G401 (cell line): ENCODE results near the gene DPM2. TPM values are rescaled to one million over a fixed set of nuclear protein-coding genes. Genes with fewer than 3 reads are reported as not detected.
A peak's percentile ranks its signal among the peaks of the same experiment; 100 is the strongest.

Experiments used
- DNase-seq: peaks from one replicate; pipeline ENCODE4 v3.0.0-alpha.2; 2015; ENCODE audit warnings: low spot score
- in situ Hi-C: cut with HindIII; loops from 2 replicates; pipeline ENCODE4 v1.10.0; 2016; ENCODE audit warnings: low sequenced_read_pairs, mixed read lengths
- total RNA-seq: library from RNA; depleted of rRNA; stranded (reverse); fragments of >200 nt; shearing (Covaris generic); gene quantifications from 2 replicates; pipeline ENCODE4 v1.2.3, GENCODE V29; 2014

Gene DPM2
- total RNA-seq, 1 experiment from 2014 or later = 39.0 TPM

DNA sequence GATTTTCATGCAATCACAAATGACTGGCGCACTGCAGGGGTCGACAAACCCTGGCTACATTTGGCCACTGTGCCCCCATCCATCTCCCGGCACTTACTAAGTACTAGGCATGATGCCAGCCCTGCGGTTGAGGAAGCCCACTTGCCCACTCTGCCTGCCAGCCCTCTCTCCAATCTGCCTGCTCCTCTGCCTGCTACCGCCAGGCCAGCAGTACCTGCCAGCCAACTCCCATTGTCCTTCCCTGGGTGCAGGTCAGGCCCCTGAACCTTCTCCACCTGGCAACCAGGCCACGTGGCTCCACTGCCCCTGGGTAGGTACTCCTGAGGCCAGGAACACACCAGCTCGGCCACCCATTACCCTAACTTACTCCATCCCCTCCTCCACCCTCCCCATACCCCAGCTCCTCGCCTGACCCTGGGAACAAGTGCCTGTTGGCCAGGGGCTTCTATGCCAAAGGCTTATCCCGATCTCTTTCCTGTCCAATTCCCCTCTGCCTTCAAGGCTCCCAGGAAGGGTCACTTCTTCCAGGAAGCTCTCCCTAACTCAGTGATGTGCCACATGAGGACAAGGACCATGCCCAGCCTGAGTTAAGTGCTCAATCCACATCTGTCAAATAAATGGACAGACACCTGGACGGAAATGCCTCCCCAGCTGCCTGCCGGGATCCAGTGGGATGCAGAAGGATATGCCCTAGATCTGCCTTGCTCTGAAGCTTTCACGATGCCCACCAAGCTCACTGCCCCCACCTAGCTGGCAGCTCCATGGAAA, 36.5 kb upstream of the DPM2 start:
- in situ Hi-C loops = no loop called here
- no peak for DNase-seq

DNA sequence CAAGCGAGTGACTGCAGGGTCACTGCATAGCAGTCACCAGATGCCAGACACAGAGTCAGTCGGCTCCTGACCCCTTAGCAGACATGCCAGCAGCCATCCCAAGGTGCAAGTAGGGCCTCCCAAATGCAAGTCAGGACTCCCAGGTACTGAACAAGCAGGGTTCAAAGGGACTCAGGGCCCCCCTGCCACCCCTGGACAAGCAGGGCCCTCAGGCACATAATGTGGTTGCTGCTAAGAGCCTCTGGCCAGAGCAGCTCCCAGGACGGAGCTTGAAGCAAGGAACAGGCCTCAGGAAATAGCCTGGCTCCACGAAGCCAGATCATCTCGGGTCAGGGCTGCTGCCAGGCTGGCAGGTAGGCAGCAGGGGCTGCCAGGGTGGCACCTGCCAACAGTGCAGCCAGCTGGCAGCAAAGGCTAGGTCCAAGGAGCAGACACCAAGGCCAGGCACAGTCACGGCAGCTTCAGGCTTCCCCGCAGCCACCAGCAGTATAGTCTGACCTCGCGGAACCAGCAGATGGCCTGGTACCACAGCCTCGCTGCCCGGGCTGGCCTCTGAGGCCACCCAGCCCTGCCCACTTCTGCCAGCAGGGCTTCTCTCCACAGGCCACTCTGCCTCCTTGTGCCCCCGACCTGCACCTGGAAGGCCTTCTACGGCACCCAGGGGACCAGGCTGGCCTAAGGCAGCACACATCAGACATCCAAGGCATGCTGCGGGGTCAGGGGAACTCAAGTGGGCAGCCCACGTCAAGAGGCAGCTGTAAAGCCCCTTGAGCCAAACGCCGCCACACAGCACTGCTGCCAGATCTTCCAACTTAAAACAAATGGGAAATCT, 35.7 kb upstream of the DPM2 start:
- in situ Hi-C loops = no loop called here
- peak; percentile 98 for DNase-seq

- in situ Hi-C loops = no loop called here
- no peak for DNase-seq
Observed at GRCh38 chr9:127972236-127972871, 34.7 kb upstream of the DPM2 start.

- DNase-seq = no peak
- in situ Hi-C loops = no loop called here
Observed at GRCh38 chr9:127971357-127972235, 33.9 kb upstream of the DPM2 start.

DNA sequence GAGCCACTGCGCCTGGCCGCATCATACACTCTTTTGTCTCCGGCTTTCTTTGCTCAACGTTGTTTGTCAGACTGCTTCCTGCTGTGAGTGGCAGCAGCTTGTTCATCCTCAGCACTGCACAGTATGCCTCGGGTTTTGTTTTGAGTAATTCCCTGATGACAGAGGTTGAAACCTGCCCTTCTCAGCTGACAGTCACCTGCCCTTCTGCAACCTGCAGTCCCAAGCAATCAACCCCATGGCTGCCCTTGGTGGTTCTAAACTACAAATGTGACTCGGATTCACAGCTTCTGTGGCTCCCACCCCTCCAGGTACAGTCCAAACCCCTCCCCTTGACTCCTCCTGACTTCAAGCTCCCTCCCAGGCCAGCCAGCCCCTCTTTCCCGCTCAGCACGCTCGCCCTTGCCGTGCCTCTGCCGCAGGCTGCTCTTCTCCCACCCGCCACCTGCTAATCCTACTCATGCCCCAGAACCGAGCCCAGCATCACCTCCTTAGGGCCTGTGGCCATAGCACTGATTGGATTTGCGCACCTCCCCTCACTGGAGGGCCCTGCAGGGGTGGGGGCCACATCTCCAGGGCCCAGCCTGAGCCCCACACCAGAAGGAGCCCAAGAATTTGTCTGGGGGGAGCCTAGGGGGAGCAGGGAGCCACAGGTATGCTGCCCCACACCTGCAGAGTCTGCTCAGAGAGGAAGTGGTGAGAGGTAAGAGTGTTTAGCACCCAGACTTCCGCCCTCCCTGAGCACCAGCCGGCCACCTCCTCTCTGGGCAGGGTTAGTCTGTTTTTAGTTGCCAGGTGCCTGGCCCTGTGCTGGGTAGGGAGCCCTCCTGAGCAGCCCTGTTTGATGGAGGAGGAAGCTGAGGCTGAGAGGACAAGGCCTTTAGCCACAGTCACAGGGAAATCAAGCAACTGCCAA, 33.0 kb upstream of the DPM2 start:
- in situ Hi-C loops = no loop called here

DNA sequence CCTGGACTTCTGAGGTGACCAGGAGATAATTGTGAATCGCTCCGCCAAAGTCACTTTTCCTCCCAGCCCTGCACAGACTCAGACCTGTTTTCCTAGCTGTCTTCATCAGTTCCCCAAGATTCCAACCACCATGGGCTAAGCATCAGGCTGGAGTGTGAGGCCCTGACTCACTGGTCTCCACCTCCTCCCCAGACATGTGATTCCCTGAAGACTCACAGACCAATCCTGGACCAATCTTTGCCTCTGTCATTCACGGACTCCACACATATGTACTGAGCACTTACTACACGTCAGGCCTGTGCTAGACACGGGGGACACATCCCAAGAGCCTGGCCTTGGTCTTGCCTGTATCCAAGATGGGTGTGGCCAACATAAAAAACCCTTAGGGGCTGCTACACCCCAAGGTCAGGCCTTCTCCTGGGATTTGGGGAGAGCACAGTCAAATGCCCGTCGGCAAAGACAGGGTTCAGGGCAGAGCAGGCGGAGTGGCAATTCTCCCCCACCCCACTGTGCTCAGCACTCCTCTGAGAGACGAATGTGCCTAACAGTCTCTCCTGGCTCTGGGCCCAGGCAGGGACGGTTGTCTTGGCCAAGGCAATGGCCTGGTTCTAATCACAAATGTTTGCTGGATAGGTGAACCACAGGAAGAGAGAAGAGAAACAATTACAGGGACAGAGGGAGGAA, 31.2 kb upstream of the DPM2 start:
- in situ Hi-C loops = no loop called here
- peak; percentile 95 for DNase-seq

More for the DNA sequence above, 33.0 kb upstream of the DPM2 start:
- no peak for DNase-seq

DNA sequence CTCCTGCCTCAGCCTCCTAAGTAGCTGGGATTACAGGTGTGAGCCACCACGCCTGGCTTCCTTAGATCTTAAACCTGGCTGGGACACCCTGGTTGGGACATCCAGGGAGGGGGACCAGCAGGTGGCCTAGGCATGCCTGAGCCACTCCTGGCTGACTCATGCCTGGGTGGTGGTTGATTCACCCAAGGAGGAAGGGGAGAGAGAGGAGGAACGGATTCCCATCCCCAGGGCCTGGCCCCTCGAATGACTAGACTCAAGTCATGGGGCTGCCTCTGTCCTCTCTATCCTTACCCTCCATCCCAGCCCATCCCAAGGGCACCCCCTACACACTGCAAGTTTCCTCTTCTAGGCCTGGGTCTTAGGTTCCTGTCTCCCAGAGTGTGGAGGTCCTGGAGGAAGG, 30.4 kb upstream of the DPM2 start:
- in situ Hi-C loops = no loop called here
- no peak for DNase-seq

DNA sequence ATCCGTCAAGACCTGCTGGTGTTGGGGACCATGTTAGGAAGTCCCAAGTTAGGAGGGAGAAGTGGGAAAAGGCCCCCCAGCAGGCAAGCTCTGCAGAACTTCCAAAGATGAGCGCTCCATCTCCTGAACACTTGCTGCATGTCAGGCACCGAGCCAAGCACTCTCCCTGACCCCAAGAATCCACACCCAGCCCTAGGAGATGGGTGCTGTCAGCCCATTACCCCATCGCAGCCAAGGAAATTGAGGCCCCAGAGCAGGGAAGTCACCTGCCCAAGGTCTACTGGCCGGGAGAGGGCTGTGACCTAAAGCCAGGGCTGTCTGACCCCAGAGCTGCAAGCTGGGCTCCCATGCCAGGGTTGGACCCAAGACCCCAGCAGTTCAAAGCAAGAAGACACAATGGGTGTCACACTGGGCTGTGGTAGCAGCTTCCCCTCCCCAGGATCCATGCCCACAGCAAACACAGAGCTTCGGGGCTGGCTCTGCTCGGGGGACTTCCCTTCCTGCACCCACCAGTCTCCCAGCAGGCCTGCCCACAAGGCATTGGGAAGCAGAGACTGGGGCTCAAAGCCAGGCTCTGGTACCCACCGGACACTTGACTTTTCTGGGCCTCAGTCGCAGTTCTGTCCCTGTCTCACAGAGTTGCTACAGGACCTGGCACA, 29.6 kb upstream of the DPM2 start:
- in situ Hi-C loops = no loop called here
- DNase-seq = no peak

DNA sequence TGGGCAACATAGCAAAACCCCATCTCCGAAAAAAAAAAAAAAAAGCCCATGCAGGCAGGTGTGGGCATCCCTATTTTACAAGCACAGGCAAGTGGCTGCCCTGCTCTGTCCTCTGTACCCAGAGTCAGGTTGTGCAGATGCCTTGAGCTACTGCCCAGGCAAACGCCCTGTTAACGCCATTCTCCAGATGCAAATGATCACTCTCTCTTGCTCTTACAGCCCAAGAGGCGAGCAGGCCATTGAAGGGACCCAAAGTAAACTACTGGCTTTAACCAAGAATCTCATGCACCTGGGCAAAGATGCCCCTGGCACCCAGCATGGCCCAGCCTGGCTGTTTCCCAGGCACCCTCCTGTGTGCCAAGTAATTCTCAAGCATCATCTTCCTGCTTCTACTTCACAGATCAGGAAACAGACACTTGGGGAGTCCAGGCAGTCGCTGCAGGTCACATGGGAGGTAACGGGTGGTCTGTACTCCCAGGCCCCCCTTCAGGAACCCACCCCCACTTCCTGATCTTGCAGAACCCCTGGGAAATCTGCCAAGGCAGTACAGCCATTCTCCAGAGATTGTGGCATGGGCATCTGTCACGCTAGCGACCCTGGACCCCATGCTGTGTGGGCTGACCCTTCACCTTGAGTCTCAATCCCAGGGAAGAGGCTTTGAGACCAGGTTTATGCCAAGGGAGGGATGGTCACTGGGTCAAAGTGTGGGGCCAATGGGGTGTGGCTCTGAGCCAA, 28.9 kb upstream of the DPM2 start:
- DNase-seq = no peak
- in situ Hi-C loops = no loop called here

DNA sequence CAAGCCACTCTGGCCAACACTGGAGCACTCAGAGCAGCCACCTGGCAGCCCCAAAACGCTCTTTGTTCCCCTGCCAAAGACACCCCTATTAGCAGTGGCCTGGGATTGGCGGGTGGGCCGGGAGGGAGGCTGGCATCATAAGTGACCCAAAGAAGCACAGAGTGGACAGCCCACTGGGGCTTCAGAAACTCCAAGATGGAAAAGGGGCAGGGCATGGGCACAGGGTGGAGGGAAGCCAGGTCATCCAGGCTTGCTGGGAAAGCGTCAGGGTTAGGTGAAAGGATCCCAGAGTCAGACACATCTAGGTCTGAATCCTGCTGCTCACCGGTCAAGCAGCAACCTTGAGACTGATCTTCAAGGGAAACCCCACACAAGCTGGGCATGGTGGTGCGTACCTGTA, 28.3 kb upstream of the DPM2 start:
- DNase-seq = no peak
- in situ Hi-C loops = no loop called here

DNA sequence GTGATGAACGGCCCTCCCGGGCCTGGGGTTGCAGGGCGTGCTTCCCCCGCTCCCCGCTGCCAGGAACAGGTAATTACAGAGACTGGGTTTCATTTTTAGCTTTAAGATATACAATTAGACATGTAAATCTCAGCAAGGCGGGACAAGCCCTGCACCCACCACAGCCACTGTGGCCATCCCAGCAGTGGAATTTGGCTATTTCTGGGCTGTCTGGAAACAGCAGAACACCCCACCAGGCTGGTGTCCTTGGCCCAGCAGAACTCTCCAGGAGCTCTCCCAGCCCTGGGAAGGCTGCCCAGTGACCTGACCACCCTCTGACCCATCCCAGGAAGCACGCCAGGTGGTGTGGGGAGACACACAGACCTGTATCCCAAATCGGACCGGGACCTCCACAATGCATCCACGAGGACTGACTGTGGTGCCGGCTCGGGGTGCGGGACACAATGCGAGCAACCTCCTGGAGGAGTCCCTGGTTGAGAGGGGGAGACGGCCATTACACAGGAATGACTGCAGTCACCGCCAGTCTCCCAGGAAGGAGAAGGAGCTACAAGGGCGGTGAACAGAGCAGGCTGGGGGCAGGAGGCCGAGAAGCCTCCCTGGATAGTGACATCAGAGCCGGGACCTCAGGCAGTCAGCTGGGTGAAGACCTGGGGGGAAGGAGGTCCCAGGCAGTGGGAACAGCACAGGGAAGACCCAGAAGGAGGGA, 25.9 kb upstream of the DPM2 start:
- DNase-seq = no peak
- in situ Hi-C loops = no loop called here

GRCh38 chr9:127963041-127963358, 25.3 kb upstream of the DPM2 start:
- no peak for DNase-seq
- in situ Hi-C loops = no loop called here

GRCh38 chr9:127962278-127962677, 24.6 kb upstream of the DPM2 start:
- in situ Hi-C loops = no loop called here
- DNase-seq = no peak

GRCh38 chr9:127961613-127962155, 24.0 kb upstream of the DPM2 start:
- DNase-seq = no peak
- in situ Hi-C loops = no loop called here

DNA sequence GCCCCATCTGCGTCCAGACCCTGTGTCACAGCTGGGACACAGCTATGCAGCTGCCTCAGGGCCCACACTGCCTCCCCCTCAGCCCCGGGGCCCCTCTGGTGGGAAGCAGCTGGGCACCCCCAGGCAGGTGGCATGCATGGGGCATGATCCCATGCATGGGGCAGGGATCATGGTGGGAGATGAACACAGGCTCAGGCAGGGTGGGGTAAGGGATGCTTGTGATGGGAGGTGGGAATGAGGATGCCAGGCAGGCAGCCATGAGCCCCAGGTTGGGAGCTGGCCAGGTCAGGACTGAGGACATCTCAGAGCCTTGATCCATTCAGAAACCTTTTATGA, 23.5 kb upstream of the DPM2 start:
- in situ Hi-C loops = no loop called here
- no peak for DNase-seq
